Measurements from ENCODE around the gene UNC80.

UNC80 gene

DNA sequence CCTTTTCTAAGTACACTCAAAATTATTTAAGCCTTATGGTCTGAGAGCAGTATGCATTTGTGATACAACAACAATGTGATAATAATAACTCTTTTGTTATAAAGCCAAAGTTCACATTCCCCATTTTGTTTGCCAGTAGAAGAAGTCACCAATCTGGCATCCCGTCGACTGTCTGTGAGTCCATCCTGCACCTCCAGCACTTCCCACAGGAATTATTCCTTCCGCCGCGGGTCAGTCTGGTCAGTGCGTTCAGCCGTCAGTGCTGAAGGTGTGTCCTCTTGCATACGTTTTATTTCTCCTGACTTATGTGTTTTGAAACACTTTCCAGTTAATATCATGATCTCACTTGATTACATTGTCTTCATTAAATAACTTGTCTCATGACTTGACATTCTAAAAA is 150.5 kb downstream of the UNC80 start:
- DNase-seq, result no peak

DNA sequence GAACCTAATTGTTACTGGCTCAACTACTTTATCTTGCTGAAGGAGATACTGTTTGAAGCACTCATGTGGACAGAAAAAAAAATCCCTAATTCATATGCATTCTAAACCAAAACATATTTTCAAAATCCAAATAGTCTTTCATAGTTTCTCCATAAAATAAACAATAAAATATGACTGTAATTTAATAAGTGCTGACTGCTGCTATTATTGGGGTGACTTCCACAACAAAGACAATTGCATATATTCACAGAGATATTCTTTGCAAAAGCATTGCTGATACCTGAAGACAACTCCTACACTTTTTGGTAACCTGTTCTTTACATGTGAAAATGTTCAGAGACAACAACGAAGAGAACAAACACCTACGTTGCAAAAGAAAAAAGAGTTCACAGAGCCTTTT is 157.7 kb downstream of the UNC80 start:
- no peak for DNase-seq

DNA sequence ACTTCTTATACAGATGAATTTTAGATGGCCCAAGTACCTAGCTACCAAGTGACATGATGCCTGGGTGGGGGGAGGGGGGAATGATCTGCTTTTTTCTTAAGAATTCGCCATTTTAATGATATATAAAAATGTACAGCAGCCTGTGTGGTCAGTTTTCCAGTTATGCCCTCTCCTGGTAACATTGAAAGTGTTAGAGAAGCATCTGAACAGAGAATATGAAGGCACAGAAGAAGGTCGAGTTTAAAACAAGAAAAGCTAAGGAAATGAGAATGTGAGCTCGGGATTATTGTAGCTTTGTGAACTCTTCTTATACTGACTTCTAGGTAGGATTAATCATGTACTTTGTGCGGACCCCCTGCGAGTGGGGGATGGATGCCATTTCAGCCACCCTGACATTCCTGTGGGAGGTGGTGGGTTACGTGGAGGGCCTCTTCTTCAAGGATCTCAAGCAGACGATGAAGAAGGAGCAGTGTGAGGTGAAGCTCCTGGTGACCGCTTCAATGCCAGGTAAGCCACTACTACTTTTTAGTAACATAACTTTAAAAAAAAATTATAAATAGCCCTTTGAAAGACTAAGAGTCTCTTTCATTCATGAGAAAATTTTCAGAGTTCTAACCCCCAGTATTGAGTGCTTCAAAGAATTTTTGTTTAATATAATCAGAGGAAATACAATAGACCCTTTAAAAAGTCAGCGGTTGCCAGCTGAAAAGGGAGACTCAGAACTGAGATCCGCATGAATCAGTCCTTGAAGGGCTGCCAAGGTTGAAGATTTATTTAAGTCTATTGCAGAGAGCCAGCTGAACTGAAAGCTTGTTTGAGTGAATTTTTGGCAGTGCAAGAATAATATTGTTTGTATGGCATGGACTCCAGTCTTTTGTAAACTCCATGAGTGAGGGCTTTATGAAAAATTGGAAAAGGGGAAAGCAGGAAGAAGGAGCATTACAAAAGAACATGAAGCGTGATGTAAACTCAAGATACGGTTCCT is 162.2 kb downstream of the UNC80 start:
- DNase-seq, result no peak

DNA sequence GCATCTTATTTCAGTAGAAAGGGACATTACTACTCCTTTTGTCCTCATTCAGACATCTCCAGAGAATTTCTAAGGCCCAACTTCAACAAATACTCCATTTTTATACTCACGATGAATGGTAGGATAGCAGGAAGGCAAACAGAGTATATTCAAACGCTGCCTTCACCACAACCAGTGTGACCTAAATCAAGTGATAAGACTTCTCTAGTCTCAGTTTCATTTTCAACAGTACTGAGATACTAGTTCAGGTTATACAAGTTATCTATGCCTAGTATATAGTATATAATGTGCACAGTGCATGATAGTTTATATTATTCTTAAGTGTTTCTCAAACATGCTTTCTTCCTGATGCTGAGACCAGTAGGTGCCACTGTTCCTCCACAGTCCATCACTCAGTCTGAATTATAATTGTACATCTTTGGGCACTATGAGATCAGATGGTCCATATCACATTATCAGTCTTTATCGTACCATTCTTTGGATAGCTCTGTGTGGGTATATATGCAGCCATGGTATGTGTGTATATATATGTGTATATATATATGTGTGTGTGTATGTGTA is 164.6 kb downstream of the UNC80 start:
- no peak for DNase-seq

DNA sequence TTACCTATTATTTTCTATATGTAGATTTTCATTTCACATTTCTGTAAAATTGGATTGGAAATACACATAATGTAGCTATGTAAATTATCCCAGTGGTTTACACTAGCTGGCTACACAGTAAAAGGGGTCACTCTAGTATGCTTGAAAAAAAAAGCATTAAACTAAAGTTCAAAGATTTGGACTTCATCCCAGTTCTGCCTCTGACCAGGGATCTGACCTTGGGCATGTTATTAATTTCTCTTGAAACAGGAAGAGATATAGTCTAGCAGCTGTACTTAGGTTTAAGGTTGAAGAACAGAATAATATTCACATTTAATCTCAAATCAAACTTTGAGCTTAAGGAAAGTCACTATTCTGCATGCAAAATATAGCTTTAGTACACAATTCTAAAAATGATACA is 166.3 kb downstream of the UNC80 start:
- no peak for DNase-seq

DNA sequence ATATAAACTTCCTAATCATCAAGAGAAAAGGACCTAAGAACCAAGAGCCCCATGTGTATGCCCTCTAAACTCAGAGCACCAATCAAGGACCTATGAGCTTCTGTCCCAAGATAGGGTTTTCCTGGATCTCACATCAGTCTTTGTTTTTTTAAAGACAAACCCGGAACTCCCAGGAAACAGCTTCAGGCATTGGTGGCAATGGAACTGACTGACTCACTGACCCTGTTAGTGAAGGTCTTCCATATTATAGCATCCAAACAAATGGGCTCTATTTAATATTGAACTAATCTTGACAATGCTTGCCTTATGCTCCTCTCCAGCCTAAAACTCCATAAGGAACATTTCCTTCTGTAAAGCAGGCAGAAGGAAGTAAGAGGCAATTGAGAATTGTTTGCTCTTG is 167.3 kb downstream of the UNC80 start:
- no peak for DNase-seq

DNA sequence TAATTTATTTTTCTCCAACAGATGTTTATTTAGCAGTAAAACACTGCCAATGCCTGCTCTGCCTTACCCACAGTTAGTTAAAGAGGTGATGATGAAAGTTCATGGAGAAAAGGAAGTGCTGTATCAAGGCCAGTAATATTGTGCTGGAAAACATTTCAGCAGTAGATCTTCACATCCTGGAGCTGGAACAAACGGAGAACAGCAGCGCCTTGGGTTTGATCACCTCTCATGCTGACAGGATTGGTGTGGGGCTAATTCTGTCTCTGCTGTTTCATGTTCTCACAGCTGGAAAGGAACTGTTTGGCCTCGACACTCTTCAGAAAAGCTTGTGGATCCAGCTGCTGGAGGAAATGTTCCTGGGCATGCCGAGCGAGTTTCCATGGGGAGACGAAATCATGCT is 169.3 kb downstream of the UNC80 start:
- DNase-seq, result no peak

DNA sequence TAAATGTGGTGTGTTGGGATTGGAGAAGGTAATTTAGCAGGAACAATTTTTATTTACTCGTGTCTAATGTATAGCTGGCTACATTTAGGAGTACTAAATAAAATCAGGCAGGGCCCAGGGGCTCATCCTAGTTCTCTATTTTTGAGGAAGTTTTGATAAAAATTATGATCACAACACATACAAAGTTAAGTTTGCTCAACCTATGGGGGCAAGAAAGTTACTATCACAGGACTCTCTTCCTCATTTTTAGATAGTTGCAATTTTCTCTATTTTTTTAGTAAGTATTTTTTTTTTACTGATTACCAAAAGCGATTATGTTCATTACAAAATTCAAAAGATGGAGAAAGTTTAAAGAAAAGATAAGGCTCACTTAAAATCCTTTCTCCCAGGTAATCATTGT is 170.8 kb downstream of the UNC80 start:
- DNase-seq, result no peak

DNA sequence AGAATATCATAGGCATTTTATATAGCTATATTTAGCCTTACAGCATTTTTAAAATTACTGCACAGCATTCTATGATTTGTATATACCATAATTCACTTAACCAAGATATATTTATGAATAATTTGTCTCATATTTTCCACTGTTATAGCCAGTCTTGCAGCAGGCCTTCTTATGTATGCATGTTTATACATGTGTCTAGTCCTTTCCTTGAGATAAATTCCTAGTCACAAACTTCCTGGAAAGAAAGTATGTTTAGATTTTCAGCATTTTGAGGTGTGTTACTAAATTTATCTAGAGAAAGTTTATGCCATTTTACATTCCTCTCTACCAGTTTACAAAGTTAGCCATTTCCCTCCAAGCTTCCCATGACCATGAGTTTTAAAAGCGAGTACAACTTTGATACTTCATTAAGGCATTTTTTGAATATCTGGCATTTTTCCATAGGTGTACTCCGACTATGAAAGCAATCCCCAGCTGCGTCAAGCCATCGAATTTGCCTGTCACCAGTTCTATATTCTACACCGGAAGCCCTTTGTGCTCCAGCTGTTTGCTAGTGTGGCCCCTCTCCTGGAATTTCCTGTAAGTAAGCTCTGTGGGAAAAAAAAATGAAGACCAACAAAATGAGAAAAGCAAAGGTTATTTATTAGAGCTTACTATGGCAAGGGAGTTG is 171.4 kb downstream of the UNC80 start:
- DNase-seq, result no peak

DNA sequence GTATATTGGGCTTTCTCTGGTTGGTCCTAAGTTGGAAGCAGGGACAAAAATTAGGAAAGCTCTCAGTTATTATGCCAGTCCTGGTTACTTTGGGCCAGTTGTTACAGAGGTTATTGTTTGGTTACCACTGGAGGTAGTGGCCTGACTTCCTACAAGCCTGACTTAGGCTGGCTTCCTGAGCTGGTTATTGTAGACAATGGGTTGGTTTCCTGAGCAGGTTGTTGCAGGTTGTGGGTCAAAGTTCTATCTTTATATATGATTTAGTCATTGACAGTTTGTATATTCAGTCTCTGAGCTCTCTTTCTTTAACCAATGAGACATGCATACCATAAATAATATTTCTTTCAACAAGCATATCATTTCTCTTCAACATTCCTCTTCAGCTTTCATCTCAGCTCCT is 172.1 kb downstream of the UNC80 start:
- no peak for DNase-seq

DNA sequence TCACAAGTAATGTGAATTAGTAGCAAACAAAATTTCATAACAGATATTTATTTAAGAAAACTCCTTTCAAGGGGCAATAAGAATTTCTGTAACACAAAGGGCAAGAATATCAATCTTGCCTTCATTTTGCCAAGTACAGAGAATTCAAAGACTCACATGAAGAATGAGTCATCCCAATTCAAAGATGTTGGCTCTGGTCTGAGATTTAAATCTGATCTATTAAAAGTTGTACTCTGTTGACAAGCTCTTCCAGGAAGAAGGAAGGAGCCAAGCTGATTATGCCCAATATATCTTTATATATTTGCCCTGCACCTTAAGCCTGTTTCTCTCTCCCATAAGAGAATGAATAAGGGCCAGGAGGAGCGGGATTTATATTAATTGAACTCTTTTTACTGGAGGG is 174.9 kb downstream of the UNC80 start:
- DNase-seq, result no peak

DNA sequence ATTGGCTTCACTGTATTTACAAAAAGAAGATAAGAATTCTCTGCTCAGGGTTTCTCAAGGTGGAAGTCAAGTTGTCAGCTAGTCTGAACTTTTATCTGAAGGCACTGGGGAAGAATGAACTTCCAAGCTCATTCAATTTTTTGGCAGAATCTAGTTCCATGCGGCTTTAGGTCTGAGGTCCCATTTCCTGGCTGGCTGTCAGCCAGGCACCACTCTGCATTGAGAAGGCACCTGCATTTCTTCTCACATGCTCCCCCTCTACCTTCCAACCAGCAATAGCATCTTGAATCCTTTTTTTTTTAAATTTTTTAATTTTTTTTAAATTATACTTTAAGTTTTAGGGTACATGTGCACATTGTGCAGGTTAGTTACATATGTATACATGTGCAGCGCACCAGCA is 184.6 kb downstream of the UNC80 start:
- no peak for DNase-seq

DNA sequence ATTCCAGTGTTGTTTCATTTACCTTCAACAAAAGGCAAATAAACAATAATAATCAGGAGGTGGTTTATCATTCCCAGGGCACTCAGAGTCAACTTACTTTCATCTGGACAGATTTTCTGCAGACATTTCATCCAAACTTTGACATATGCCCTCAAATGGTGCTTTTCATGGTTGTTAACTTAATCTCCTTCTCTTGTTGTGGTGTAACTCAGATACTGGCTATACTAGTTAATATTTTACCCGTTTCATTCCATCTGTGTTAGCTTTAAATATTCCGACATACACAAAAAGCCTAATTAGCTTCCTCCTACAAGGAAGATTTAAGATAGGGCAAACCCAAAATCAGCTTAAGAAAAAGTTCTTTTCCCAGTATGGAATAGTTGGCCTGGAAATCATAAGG is 186.4 kb downstream of the UNC80 start:
- DNase-seq, result no peak

DNA sequence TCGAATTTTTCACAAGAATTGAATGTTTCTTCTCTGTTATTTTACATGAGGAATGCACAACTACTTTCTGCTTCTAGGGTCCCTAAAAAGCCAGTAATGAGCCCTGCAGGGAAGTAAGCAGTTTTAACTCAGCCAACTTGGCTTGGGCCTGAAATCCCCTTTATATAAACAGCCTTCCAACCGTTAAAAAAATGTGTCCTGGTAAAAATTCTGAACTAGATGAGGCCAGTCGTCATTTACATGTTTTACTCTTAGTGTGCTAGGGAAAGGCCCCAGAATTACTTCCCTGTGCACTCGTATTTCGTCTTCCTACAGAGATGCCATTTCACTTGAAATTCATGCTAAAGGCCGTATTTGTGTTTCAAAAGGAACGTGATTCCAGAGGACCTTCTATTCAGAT is 188.4 kb downstream of the UNC80 start:
- no peak for DNase-seq

DNA sequence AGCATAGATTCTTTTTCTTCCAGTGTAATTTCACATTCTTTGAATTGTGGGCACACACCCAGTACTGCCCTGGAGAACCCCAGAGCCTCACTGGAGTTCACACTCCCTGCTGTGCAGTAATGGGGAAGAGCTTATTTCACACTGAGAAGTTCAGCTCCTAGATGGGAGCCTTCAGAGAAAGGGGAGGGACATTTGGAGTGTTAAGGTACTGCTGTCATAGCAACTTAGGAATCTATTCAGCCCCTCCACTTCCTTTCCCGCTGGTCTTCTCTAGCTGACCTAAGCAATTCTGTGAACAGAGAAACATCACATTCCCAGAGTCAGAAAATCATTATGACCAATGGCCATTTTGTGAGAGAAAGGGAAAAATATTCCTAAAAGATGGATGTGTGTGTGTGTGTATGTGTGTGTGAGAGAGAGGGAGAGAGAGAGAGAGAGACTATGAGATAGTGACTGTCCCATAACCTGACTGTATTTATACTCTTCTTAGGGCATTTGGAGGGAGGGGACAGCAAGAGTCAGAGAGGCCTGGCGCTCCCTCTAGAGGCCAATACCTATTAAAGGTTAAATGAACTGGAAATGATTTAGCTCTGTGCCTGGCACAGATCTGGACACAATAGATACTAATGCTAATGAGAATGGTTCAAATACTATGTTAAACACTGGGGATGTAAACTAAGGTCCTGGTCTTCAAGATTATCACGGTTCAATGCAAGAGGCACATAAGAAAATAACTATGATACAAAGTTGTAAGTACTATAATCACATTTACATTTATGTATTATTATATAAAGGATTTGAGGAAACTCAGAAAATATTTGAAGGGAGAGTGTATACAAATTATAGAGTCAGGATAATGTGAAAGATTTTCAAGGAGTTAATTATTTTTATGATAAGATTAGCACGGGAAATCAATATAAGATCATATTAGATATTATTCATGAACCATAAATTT is 189.3 kb downstream of the UNC80 start:
- DNase-seq, result peak; percentile 25

DNA sequence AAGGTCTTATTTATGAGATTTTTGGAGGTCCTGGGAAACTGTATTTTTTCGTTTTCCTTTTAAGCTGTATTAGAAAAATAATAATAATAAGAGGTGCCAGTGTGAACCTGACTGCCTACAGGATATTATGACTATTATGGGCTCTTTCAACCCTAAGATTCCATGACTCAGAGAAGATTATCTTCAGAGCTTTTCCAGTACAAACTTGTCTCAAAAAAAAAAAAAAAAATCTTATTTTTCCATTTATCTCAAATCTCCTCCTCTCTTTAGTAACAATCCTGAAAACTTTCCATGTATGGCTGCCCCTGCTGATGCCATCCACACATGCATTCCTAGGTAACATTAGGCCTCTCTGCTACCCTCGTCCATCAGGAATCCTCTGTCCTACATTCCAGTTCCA is 194.1 kb downstream of the UNC80 start:
- no peak for DNase-seq

DNA sequence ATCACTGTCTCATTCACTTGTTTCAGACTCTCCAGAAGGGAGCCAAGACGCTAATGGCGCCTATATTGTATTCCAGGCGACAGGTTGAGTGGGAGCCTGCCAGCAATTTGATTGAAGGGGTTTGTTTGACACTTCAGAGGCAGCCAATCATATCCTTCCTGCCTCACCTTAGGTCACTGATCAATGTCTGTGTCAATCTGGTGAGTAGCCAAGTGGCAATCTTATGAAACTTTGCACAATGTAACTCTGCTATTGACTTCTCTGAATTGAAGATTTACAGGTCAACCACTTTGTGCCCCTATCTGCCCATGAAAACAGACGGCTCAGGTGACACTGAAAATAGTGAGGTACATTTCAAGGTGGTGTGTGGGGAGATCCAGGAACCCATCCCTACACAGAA is 198.1 kb downstream of the UNC80 start:
- no peak for DNase-seq

DNA sequence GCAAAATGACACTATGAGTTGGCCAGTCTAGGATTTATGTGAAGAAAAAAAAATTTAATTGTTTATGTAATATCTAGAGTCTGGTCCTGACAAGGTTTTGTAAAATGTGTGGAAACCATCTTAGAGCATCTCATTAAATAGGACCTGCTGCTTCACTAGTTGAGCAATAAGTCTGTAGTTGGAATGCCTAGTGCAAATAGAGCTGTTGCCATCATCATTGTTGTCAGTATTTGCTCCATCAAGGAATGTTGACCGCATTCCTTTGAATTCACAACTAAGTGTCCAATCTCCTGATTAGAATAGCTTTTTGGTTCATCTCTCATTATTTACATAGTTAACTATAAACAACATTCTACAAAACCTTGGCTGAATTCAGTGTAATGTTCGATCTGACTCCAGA is 198.6 kb downstream of the UNC80 start:
- no peak for DNase-seq

DNA sequence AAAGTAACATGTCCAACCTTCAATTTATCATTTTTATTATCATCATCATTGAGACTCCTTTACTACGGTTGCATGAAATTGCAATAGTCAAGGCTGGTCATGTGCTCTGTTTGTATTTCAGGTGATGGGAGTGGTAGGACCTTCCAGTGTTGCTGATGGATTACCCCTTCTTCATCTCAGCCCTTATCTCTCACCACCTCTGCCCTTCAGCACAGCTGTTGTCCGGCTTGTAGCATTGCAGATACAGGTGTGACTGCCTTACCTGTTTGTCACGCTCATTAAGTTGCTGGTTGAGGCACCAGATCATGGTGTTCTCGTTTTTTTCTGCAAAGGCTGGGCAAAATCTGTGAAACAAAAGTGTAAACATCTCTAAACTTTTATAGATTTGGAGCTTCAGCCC is 199.1 kb downstream of the UNC80 start:
- DNase-seq, result no peak

DNA sequence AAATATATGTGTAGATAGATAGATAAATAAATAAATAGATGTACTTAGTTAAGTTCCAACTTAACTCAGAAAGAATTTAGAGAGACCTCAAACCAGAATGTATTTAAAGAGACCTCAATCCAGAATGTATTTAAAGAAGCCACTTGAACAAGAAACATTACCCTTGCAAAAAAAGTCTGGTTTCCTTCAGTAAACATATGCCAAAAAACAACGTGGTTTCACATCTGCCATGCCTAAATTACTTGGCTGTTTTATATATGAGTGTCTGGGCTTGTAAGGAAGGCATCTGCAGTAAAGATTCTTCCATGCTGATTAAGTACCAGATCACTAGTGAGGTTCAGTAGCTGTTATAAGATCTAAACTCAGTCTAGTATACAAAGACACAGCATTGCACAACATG is 201.7 kb downstream of the UNC80 start:
- DNase-seq, result no peak

DNA sequence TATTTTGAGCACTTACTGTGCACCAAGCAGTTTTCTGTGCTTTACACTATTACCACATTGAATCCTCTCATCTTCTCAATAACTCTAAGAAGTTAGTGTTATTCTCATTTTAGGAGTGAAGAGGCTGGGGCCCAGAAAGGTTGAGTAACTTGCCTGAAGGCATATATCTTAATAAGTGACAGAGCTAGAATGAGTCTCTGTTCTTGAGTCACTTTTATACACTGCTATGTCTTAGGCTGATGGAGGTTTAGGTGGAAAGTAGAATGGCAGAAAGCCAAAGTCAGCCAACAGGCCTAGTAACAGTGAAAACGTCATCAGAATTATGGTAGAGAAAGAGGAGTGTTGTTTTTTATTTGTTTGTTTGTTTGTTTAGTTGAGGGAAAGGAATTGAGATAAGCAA is 202.9 kb downstream of the UNC80 start:
- no peak for DNase-seq

DNA sequence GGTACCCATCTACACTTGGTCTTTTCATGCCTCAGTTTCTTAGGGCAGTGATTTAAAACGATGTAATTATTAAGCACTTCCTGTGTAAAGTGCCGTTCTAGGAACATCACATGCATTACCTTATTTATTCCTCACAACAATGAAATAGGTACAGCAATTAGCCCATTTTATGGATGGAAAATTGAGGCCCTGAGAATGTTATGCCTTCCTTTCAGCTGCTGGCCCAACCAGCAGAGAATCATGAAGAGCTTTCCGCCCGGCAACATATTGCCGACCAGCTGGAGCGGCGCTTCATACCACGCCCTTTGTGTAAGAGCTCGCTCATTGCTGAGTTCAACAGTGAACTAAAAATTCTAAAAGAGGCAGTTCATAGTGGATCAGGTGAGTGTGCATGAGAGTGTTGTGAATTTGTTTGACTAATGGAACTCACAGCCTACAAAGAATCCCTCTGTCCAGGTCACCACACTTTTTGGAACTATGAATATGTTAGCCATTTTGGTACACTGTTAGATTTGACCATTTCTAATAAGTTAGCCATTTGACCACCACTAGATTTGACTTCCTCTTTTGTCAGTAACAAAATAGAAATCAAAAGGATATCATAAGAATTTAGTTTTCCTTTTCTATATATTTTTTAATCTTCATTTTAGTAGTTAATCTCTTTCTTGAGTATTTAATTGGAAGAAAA is 205.2 kb downstream of the UNC80 start:
- no peak for DNase-seq

Data from GDM1 (cell line).